ENCODE data around the gene ZNHIT6.
"Not testable (repeated sequence)": the region's sequence is repeated elsewhere in the genome, so short reads cannot be mapped to it uniquely, and the experiment has no call there.

ZNHIT6 gene

GRCh38 chr1:85672031-85672660, 36.1 kb downstream of the ZNHIT6 start:
- DNase-seq (ENCODE audit: low read depth) = no peak

GRCh38 chr1:85665932-85666331, 42.3 kb downstream of the ZNHIT6 start:
- no peak for DNase-seq (ENCODE audit: low read depth)

GRCh38 chr1:85663382-85663781, 44.9 kb downstream of the ZNHIT6 start:
- no peak for DNase-seq (ENCODE audit: low read depth)

GRCh38 chr1:85661767-85662166, 46.5 kb downstream of the ZNHIT6 start:
- DNase-seq (ENCODE audit: low read depth) = no peak

- no peak for DNase-seq (ENCODE audit: low read depth)
These were observed 47.7 kb downstream of the ZNHIT6 start for GRCh38 chr1:85660541-85660940.

GRCh38 chr1:85659174-85659573, 49.1 kb downstream of the ZNHIT6 start:
- DNase-seq (ENCODE audit: low read depth) = no peak

- no peak for DNase-seq (ENCODE audit: low read depth)
These were observed 51.3 kb downstream of the ZNHIT6 start for GRCh38 chr1:85656948-85657347.

GRCh38 chr1:85656256-85656655, 52.0 kb downstream of the ZNHIT6 start:
- no peak for DNase-seq (ENCODE audit: low read depth)

GRCh38 chr1:85655315-85655714, 52.9 kb downstream of the ZNHIT6 start:
- DNase-seq (ENCODE audit: low read depth) = no peak

GRCh38 chr1:85654066-85654782, 54.0 kb downstream of the ZNHIT6 start:
- DNase-seq (ENCODE audit: low read depth) = no peak

- no peak for DNase-seq (ENCODE audit: low read depth)
These were observed 55.9 kb downstream of the ZNHIT6 start for GRCh38 chr1:85652327-85652726.

GRCh38 chr1:85650645-85651044, 57.6 kb downstream of the ZNHIT6 start:
- no peak for DNase-seq (ENCODE audit: low read depth)

- no peak for DNase-seq (ENCODE audit: low read depth)
These were observed 58.6 kb downstream of the ZNHIT6 start for GRCh38 chr1:85649591-85649990.

- DNase-seq (ENCODE audit: low read depth) = not testable (repeated sequence)
These were observed 66.4 kb downstream of the ZNHIT6 start for GRCh38 chr1:85641598-85642556.

GRCh38 chr1:85639920-85640319, 68.3 kb downstream of the ZNHIT6 start:
- DNase-seq (ENCODE audit: low read depth) = not testable (repeated sequence)

- DNase-seq (ENCODE audit: low read depth) = no peak
These were observed 69.8 kb downstream of the ZNHIT6 start for GRCh38 chr1:85638412-85638811.

GRCh38 chr1:85630493-85630892, 77.7 kb downstream of the ZNHIT6 start:
- DNase-seq (ENCODE audit: low read depth) = no peak

- DNase-seq (ENCODE audit: low read depth) = no peak
These were observed 78.7 kb downstream of the ZNHIT6 start for GRCh38 chr1:85629532-85629920.

GRCh38 chr1:85628791-85629531, 79.3 kb downstream of the ZNHIT6 start:
- DNase-seq (ENCODE audit: low read depth) = peak; percentile 93

- DNase-seq (ENCODE audit: low read depth) = no peak
These were observed 81.4 kb downstream of the ZNHIT6 start for GRCh38 chr1:85626818-85627217.

- no peak for DNase-seq (ENCODE audit: low read depth)
These were observed 83.9 kb downstream of the ZNHIT6 start for GRCh38 chr1:85624361-85624760.

- peak; percentile 94 for DNase-seq (ENCODE audit: low read depth)
These were observed 85.2 kb downstream of the ZNHIT6 start for GRCh38 chr1:85623061-85623471.
